Ascending aorta (tissue), 2 donors: Measurements from ENCODE around the gene TFCP2L1. TPM values are rescaled to one million over a fixed set of nuclear protein-coding genes. Genes with fewer than 3 reads are reported as not detected.
"Not testable (repeated sequence)": the region's sequence is repeated elsewhere in the genome, so short reads cannot be mapped to it uniquely, and the experiment has no call there.

ENCODE experiments used
- DNase-seq, 2 donors: peaks; one replicate each; pipeline ENCODE4 v3.0.0-alpha.2; 2019; ENCODE audit warnings: low spot score in 2 of 2
- H3K27ac ChIP-seq, 2 donors: fragments of 200-600 bp; sonication (generic); one replicate each; pipeline ENCODE4 v1.5.1; 2016 to 2017; ENCODE audit warnings: mild to moderate bottlenecking in 1 of 2
- H3K27me3 ChIP-seq: fragments of 200-600 bp; sonication (generic); one replicate; pipeline ENCODE4 v1.5.1; 2017
- H3K36me3 ChIP-seq, 2 donors: fragments of 200-600 bp; sonication (generic); one replicate each; pipeline ENCODE4 v1.5.1; 2016
- H3K4me1 ChIP-seq, 2 donors: fragments of 200-600 bp; sonication (generic); one replicate each; pipeline ENCODE4 v1.5.1; 2016 to 2017; ENCODE audit warnings: mild to moderate bottlenecking in 1 of 2
- H3K4me3 ChIP-seq, 2 donors: fragments of 200-600 bp; sonication (generic); one replicate each; pipeline ENCODE4 v1.5.1; 2016 to 2017; ENCODE audit warnings: mild to moderate bottlenecking in 1 of 2
- H3K9me3 ChIP-seq, 2 donors: fragments of 200-600 bp; sonication (generic); one replicate each; pipeline ENCODE4 v1.5.1; 2016
- CTCF ChIP-seq, 3 experiments: fragments of 200-600 bp in 2 of 3; fragments of 450-650 bp in 1 of 3; sonication (generic) in 2 of 3; IDR thresholded peaks; one replicate each; pipeline ENCODE4 v1.5.1; 2016 to 2019; ENCODE audit warnings: antibody characterized with exemption in 3 of 3, mild to moderate bottlenecking in 1 of 3, moderate library complexity in 1 of 3
- intact Hi-C: fragments of 100-400 bp; cut with DNase I; formaldehyde crosslinking; loops from one replicate; pipeline ENCODE4 v1.15.1; 2023
- total RNA-seq: library from RNA; depleted of rRNA; stranded (reverse); fragments of >200 nt; gene quantifications from one replicate; pipeline ENCODE4 v1.1.0, GENCODE V29; 2016

Gene TFCP2L1
- total RNA-seq, 1 donor from 2014 or later: 5.5 TPM

- no peak for TF ChIP-seq CTCF (IDR thresholded peaks at IDR 0.05)
- H3K9me3 ChIP-seq: no peaks in the 10 kb centered on the region
- H3K36me3 ChIP-seq: no peaks in the 10 kb centered on the region
- intact Hi-C loops: no loop called here
- no peaks in the 10 kb centered on the region for H3K27me3 ChIP-seq
- no peak overlapping the region for H3K4me3 ChIP-seq
- no peaks in the 10 kb centered on the region for H3K4me1 ChIP-seq
- no peak for DNase-seq
- no peak overlapping the region for H3K27ac ChIP-seq
These were observed 12.4 kb downstream of the TFCP2L1 start for GRCh38 chr2:121272596-121272995.

DNA sequence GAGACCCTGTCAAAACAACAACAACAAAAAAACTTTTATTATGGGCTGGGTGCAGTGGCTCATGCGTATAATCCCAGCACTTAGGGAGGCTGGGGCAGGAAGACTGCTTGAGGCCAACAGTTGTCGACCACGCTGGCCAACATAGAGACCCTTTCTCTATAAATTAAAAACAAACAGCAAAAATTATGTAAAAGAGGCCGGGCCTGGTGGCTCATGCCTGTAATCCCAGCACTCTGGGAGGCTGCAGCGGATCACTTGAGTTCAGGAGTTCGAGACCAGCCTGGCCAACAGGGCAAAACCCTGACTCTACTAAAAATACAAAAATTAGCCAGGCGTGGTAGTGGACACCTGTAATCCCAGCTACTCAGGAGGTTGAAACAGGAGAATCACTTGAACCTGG lies 15.6 kb downstream of the TFCP2L1 start:
- H3K9me3 ChIP-seq, intact Hi-C loops, H3K36me3 ChIP-seq, H3K4me3 ChIP-seq, H3K27me3 ChIP-seq, DNase-seq, H3K27ac ChIP-seq, H3K4me1 ChIP-seq: not testable (repeated sequence)

GRCh38 chr2:121266543-121267106 lies 18.4 kb downstream of the TFCP2L1 start:
- Histone ChIP-seq H3K36me3 (no peaks in the 10 kb centered on the region), H3K4me3 (no peak overlapping the region), H3K4me1 (no peaks in the 10 kb centered on the region), H3K27me3 (no peaks in the 10 kb centered on the region), H3K27ac (no peak overlapping the region), H3K9me3 (no peaks in the 10 kb centered on the region)
- no peak for TF ChIP-seq CTCF (IDR thresholded peaks at IDR 0.05)
- intact Hi-C loops: no loop called here
- DNase-seq: no peak

GRCh38 chr2:121263996-121264715 lies 20.8 kb downstream of the TFCP2L1 start:
- intact Hi-C loops: no loop called here
- Histone ChIP-seq H3K9me3 (no peaks in the 10 kb centered on the region), H3K4me1 (no peaks in the 10 kb centered on the region), H3K36me3 (no peaks in the 10 kb centered on the region), H3K4me3 (no peak overlapping the region), H3K27me3 (no peaks in the 10 kb centered on the region), H3K27ac (no peak overlapping the region)
- no peak for TF ChIP-seq CTCF (IDR thresholded peaks at IDR 0.05)
- DNase-seq: no peak

DNA sequence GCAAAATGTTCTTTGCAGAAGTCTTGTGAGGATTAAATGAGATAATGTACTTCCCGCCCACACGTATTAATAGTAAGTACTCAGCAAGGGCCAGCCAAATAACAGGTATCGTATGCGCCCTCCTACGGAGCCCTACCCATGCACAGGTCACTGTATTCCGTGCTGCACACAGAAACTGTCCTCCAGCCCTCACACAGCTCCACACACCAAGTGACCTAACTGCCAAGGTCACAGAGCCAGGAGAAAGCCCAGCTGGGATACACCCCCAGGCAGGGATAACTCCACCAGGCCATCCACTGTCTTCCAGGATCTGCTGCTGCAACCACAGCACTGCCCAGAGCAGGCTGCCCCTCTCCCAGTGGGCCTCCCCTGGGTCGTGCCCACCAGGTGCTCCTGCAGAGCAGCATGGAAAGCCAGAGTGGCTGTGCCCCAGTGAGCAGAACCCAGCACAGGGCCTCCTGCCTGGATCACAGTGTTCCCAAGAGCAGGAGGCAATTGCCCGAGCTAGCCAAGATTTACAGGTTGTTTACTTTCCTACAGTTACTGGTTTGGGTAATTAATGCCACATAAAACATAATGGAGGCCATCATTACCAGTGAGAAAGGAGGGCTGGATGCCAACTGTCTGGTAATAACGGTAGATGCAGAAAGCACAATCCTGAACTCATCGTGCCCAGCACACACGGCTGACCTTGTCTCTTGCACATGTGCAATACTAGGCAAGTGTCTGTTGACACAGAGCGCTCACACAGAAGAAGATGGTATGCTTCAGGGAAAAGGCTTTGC lies 24.4 kb downstream of the TFCP2L1 start:
- Histone ChIP-seq H3K27ac (no peak overlapping the region), H3K4me3 (no peak overlapping the region), H3K27me3 (no peaks in the 10 kb centered on the region), H3K9me3 (no peaks in the 10 kb centered on the region), H3K4me1 (no peaks in the 10 kb centered on the region), H3K36me3 (no peaks in the 10 kb centered on the region)
- no peak for DNase-seq
- intact Hi-C loops: no loop called here
- TF ChIP-seq CTCF (IDR thresholded peaks at IDR 0.05): no peak

DNA sequence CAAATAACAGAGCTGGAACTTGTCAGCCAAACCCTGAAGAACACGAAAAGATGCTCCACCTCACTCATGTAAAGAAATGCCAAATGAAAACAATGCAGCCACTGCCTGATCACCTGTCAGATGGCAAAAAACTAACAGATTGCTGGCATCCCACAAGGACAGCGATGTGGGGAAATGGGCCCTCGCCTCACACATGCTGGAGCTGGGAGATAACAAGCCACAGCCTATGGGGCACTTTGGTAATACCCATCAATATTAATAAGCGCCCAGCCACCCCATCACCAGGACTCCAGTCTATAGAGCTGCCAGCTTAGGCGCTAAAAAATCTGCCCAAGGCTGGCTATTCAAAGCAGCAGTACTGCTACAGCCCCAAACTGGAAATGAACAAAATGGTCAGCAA lies 27.0 kb downstream of the TFCP2L1 start:
- no peak overlapping the region for H3K4me3 ChIP-seq
- no peak overlapping the region for H3K27ac ChIP-seq
- no peaks in the 10 kb centered on the region for H3K36me3 ChIP-seq
- no peak for TF ChIP-seq CTCF (IDR thresholded peaks at IDR 0.05)
- H3K27me3 ChIP-seq: no peaks in the 10 kb centered on the region
- intact Hi-C loops: no loop called here
- H3K4me1 ChIP-seq: no peaks in the 10 kb centered on the region
- no peaks in the 10 kb centered on the region for H3K9me3 ChIP-seq
- no peak for DNase-seq
